B cell (primary cell): ENCODE data around the gene CMTM1. TPM values are rescaled to one million over a fixed set of nuclear protein-coding genes. Genes with fewer than 3 reads are reported as not detected.
"Not testable (repeated sequence)": the region's sequence is repeated elsewhere in the genome, so short reads cannot be mapped to it uniquely, and the experiment has no call there.

Source experiments
- ATAC-seq: fragments of 200-7000 bp; cut with Tn5 transposase; one replicate; pipeline ENCODE4 v1.10.0; 2021; ENCODE audit warnings: low read depth, mild to moderate bottlenecking, moderate number of reproducible peaks, moderate library complexity
- CTCF ChIA-PET: fragments of 350-600 bp; sonication (Branson Sonifier 250); formaldehyde crosslinking; loops from one replicate; lab custom pipeline; 2021; ENCODE audit warnings: antibody characterized with exemption, inconsistent platforms; lab: Charles Lee
- POLR2A ChIA-PET: fragments of 350-600 bp; sonication (Branson Sonifier 250); formaldehyde crosslinking; loops from one replicate; lab custom pipeline; 2021; ENCODE audit warnings: antibody characterized with exemption; lab: Charles Lee
- DNase-seq: peaks from one replicate; pipeline ENCODE4 v3.0.0; 2013
- H2AFZ ChIP-seq: 2 replicates; pipeline ENCODE4 v1.6.1; 2012; ENCODE audit warnings: mild to moderate bottlenecking, low read depth, low read length; ENCODE audit not compliant: insufficient read depth, poor library complexity, severe bottlenecking
- H3K27ac ChIP-seq, 2 donors: 1 replicate in 1 of 2; 2 replicates in 1 of 2; pipeline ENCODE4 v1.5.1; 2012 to 2013; ENCODE audit warnings: low read length in 2 of 2, mild to moderate bottlenecking in 2 of 2, moderate library complexity in 1 of 2
- H3K27me3 ChIP-seq, 4 experiments: fragments of 200-600 bp in 1 of 4; sonication (generic) in 1 of 4; replicated peaks in 1 of 4; 1 replicate in 2 of 4; 2 replicates in 2 of 4; pipeline versions ENCODE4 v1.6.1 to v1.7.0; 2013 to 2016; ENCODE audit warnings: low read length in 3 of 4, mild to moderate bottlenecking in 2 of 4, mixed read lengths in 1 of 4, moderate library complexity in 1 of 4; ENCODE audit not compliant: insufficient read depth in 4 of 4, control insufficient read depth in 3 of 4; ENCODE audit errors: control extremely low read depth in 1 of 4
- H3K36me3 ChIP-seq, 2 experiments: replicated peaks in 1 of 2; 1 replicate in 1 of 2; 2 replicates in 1 of 2; pipeline versions ENCODE4 v1.6.1 to v1.7.1; 2013; ENCODE audit warnings: low read length in 1 of 2; ENCODE audit not compliant: insufficient read depth in 2 of 2, control insufficient read depth in 1 of 2; ENCODE audit errors: control extremely low read depth in 1 of 2, extremely low read depth in 1 of 2
- H3K4me1 ChIP-seq, 2 donors: fragments of 200-600 bp in 1 of 2; sonication (generic) in 1 of 2; 1 replicate in 1 of 2; 2 replicates in 1 of 2; pipeline versions ENCODE4 v1.5.1 to v1.6.1; 2013 to 2017; ENCODE audit warnings: low read length in 2 of 2; ENCODE audit not compliant: control insufficient read depth in 2 of 2, insufficient read depth in 2 of 2
- H3K4me2 ChIP-seq: replicated peaks from 2 replicates; pipeline ENCODE3; 2012; ENCODE audit warnings: mild to moderate bottlenecking, low read depth, low read length; ENCODE audit not compliant: poor library complexity, severe bottlenecking
- H3K4me3 ChIP-seq, 5 experiments: fragments of 200-600 bp in 1 of 5; sonication (generic) in 1 of 5; 1 replicate in 3 of 5; 2 replicates in 2 of 5; pipeline versions ENCODE4 v1.5.1 to v1.7.0; 2011 to 2016; ENCODE audit warnings: low read length in 4 of 5, mild to moderate bottlenecking in 4 of 5, low read depth in 2 of 5, control low read depth in 1 of 5, moderate library complexity in 1 of 5; ENCODE audit not compliant: insufficient read depth in 1 of 5; ENCODE audit errors: control extremely low read depth in 1 of 5, extremely low read depth in 1 of 5
- H3K79me2 ChIP-seq: fragments of 200-600 bp; sonication (generic); one replicate; pipeline ENCODE4 v1.6.0; 2016; ENCODE audit warnings: low read length; ENCODE audit not compliant: control insufficient read depth, insufficient read depth
- H3K9ac ChIP-seq: fragments of 200-600 bp; sonication (generic); 2 replicates; pipeline ENCODE4 v1.6.1; 2017; ENCODE audit warnings: mild to moderate bottlenecking, low read length, moderate library complexity
- H3K9me3 ChIP-seq, 3 donors: one replicate each; pipeline versions ENCODE4 v1.6.1 to v1.7.1; 2013; ENCODE audit warnings: low read length in 2 of 3; ENCODE audit not compliant: control insufficient read depth in 2 of 3, insufficient read depth in 1 of 3; ENCODE audit errors: control extremely low read depth in 1 of 3
- H4K20me1 ChIP-seq: 2 replicates; pipeline ENCODE4 v1.6.0; 2012; ENCODE audit warnings: mild to moderate bottlenecking, low read length; ENCODE audit not compliant: insufficient read depth, control insufficient read depth, poor library complexity, severe bottlenecking
- H3K27ac Mint-ChIP-seq: one replicate; pipeline ENCODE4 v1.8.0; 2021; ENCODE audit warnings: mixed read lengths
- H3K27me3 Mint-ChIP-seq: one replicate; pipeline ENCODE4 v1.8.0; 2021; ENCODE audit warnings: mixed read lengths
- H3K4me1 Mint-ChIP-seq: one replicate; pipeline ENCODE4 v1.8.0; 2021; ENCODE audit warnings: mixed read lengths
- H3K4me3 Mint-ChIP-seq: one replicate; pipeline ENCODE4 v1.8.0; 2021; ENCODE audit warnings: mixed read lengths
- H3K9me3 Mint-ChIP-seq: one replicate; pipeline ENCODE4 v1.8.0; 2022; ENCODE audit warnings: mixed read lengths; ENCODE audit not compliant: insufficient read depth
- EZH2 ChIP-seq: IDR thresholded peaks from 2 replicates; pipeline ENCODE4 v1.6.1; 2012; ENCODE audit warnings: borderline replicate concordance, low read depth, mild to moderate bottlenecking, moderate library complexity, low read length; ENCODE audit not compliant: insufficient read depth, poor library complexity, severe bottlenecking
- WGBS: methylation state at CpG from one replicate; pipeline ENCODE4 v1.1.5; 2013; ENCODE audit warnings: missing lambda C conversion rate; ENCODE audit not compliant: insufficient coverage; 5-methylcytosine and 5-hydroxymethylcytosine counted together
- intact Hi-C: fragments of 100-400 bp; cut with micrococcal nuclease; formaldehyde crosslinking; loops from one replicate; pipeline ENCODE4 v1.10.0; 2022
- polyA plus RNA-seq: library from polyadenylated mRNA; depleted of rRNA; stranded (reverse); fragments of >200 nt; gene quantifications from 2 replicates; pipeline ENCODE4 v1.2.3, GENCODE V29; 2012
- small RNA-seq: library from RNA; depleted of rRNA; stranded (forward); fragments of <200 nt; gene quantifications from one replicate; pipeline ENCODE3, GENCODE V24; 2012; ENCODE audit warnings: low replicate concordance, low read depth; ENCODE audit not compliant: insufficient read length
- total RNA-seq, 2 donors: library from RNA; stranded (reverse); fragments of 120-200 nt in 1 of 2; gene quantifications; 1 replicate in 1 of 2; 2 replicates in 1 of 2; pipeline versions ENCODE4 v1.2.3 to v1.2.4, GENCODE V29; 2013 to 2022
- TF ChIP-seq, protein P1 (sequence below): fragments of 200-600 bp; IDR thresholded peaks from one replicate; pipeline ENCODE4 v1.8.0; 2022; ENCODE audit warnings: antibody characterized with exemption, mild to moderate bottlenecking

CMTM1 gene
- total and polyA plus RNA-seq, 2 donors (not counting 1 experiment from before 2014, with no cell fraction given): 1.6 to 5.9 TPM

DNA sequence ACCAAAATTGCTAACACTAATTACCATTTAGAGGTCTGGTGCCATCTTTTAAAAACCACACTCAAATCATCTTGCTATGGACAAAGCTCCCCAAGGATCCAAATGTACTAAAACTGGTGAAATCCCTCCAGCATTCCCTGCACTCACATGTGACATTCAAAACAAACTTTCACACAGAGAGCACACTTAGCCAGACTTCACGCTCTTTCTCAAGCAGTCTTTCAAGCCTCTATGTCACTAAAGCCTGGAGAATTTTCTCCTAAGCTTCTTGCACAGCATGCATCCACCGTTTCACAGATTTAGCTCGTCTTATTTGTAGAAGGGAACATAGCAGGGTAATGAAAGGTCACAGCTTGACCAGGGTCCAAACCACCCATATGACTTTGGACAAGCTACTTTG lies 57.5 kb downstream of the CMTM1 start:
- ATAC-seq (no peak), DNase-seq (no peak)
- no peak overlapping the region for H2AFZ ChIP-seq
- H3K4me1 ChIP-seq: no peaks in the 10 kb centered on the region
- no peak for TF ChIP-seq EZH2
- TF ChIP-seq, protein P1, sequence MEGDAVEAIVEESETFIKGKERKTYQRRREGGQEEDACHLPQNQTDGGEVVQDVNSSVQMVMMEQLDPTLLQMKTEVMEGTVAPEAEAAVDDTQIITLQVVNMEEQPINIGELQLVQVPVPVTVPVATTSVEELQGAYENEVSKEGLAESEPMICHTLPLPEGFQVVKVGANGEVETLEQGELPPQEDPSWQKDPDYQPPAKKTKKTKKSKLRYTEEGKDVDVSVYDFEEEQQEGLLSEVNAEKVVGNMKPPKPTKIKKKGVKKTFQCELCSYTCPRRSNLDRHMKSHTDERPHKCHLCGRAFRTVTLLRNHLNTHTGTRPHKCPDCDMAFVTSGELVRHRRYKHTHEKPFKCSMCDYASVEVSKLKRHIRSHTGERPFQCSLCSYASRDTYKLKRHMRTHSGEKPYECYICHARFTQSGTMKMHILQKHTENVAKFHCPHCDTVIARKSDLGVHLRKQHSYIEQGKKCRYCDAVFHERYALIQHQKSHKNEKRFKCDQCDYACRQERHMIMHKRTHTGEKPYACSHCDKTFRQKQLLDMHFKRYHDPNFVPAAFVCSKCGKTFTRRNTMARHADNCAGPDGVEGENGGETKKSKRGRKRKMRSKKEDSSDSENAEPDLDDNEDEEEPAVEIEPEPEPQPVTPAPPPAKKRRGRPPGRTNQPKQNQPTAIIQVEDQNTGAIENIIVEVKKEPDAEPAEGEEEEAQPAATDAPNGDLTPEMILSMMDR: no peak
- H3K4me3 Mint-ChIP-seq: no peak overlapping the region
- intact Hi-C loops: no loop called here
- H3K9me3 ChIP-seq: no peaks in the 10 kb centered on the region
- no peak overlapping the region for H3K27ac Mint-ChIP-seq
- POLR2A ChIA-PET: no interaction called here
- no peak overlapping the region for H3K4me2 ChIP-seq
- no peaks in the 10 kb centered on the region for H4K20me1 ChIP-seq
- H3K27me3 ChIP-seq: peaks cover 0 to 9% (median 5%) of the 10 kb centered on the region in 4 experiments
- no peaks in the 10 kb centered on the region for H3K36me3 ChIP-seq
- WGBS: 100% methylated on average over 1 of the region's 3 CpGs
- no peak overlapping the region for H3K4me3 ChIP-seq
- no peaks in the 10 kb centered on the region for H3K9me3 Mint-ChIP-seq
- no peaks in the 10 kb centered on the region for H3K4me1 Mint-ChIP-seq
- CTCF ChIA-PET: interaction anchor here (1.0 to 1.5 kb wide), 2 partner anchors 16 to 27 kb away, joined by 3 to 6 read pairs; no protein-coding TSS in a partner anchor
- peaks cover 35% of the 10 kb centered on the region for H3K27me3 Mint-ChIP-seq
- no peak overlapping the region for H3K9ac ChIP-seq
- H3K79me2 ChIP-seq: no peaks in the 10 kb centered on the region
- no peak overlapping the region for H3K27ac ChIP-seq

DNA sequence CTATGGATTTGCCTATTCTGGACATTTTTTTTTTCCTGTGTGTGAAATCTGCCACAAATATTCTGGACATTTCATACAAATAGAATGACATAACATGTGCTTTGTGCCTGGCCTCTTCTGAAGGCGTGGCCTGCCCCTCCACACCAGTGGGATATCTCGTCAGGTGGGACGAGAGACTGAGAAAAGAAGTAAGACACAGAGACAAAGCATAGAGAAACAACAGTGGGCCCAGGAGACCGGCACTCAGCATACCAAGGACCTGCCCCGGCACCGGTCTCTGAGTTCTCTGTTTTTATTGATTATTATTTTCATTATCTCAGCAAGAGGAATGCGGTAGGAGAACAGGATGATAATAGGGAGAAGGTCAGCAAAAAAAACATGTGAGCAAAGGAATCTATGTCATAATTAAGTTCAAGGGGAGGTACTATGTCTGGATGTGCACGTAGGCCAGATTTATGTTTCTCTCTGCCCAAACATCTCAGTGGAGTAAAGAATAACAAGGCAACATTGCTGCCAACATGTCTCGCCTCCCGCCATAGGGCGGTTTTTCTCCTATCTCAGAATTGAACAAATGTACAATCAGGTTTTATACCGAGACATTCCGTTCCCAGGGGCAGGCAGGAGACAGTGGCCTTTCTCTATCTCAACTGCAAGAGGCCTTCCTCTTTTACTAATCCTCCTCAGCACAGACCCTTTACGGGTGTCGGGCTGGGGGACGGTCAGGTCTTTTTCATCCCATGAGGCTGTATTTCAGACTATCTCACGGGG lies 61.6 kb downstream of the CMTM1 start:
- H3K27me3 Mint-ChIP-seq: peaks cover 11% of the 10 kb centered on the region
- H3K27me3 ChIP-seq, H3K79me2 ChIP-seq, intact Hi-C loops, POLR2A ChIA-PET, H3K9me3 ChIP-seq, H2AFZ ChIP-seq, H3K4me1 ChIP-seq, H3K27ac Mint-ChIP-seq, ATAC-seq, H4K20me1 ChIP-seq, H3K4me3 Mint-ChIP-seq, H3K9ac ChIP-seq, H3K4me2 ChIP-seq, H3K4me1 Mint-ChIP-seq, CTCF ChIA-PET, H3K4me3 ChIP-seq, H3K36me3 ChIP-seq, H3K9me3 Mint-ChIP-seq, DNase-seq, H3K27ac ChIP-seq: not testable (repeated sequence)
- WGBS: 88% methylated on average over 6 of the region's 17 CpGs

Small RNAs within 50 kb of the gene (small RNA-seq; reads per million reads assigned to genes)
- not detected for gene CKLF-CMTM1

Other genes starting within 250 kb of the CMTM1 start
- not detected in 2 replicates for gene CDH5, start 199.7 kb upstream of the CMTM1 start, total RNA-seq
- gene CDH5, start 199.7 kb upstream of the CMTM1 start, polyA plus RNA-seq: not detected in 2 replicates
- not detected in 2 replicates for gene BEAN1, start 139.1 kb upstream of the CMTM1 start, total RNA-seq
- not detected in 2 replicates for gene BEAN1, start 139.1 kb upstream of the CMTM1 start, polyA plus RNA-seq
- gene TK2, start 16.3 kb upstream of the CMTM1 start, total RNA-seq: 9.7 and 10.3 TPM in 2 replicates
- 2.9 and 4.9 TPM in 2 replicates for gene TK2, start 16.3 kb upstream of the CMTM1 start, polyA plus RNA-seq
- 28.9 and 30.4 TPM in 2 replicates for gene CKLF, start 13.9 kb upstream of the CMTM1 start, total RNA-seq
- gene CKLF, start 13.9 kb upstream of the CMTM1 start, polyA plus RNA-seq: 43.9 and 53.6 TPM in 2 replicates
- gene CMTM2, start 13.0 kb downstream of the CMTM1 start, total RNA-seq: not detected in 2 replicates
- gene CMTM2, start 13.0 kb downstream of the CMTM1 start, polyA plus RNA-seq: not detected in 2 replicates
- gene CMTM3, start 38.3 kb downstream of the CMTM1 start, total RNA-seq: 6.2 and 7.5 TPM in 2 replicates
- 8.7 and 10.9 TPM in 2 replicates for gene CMTM3, start 38.3 kb downstream of the CMTM1 start, polyA plus RNA-seq
- 0.59 and 0.68 TPM in 2 replicates for gene CMTM4, start 130.3 kb downstream of the CMTM1 start, total RNA-seq
- 0.06 and 0.37 TPM in 2 replicates for gene CMTM4, start 130.3 kb downstream of the CMTM1 start, polyA plus RNA-seq
- 109 and 111 TPM in 2 replicates for gene DYNC1LI2, start 185.2 kb downstream of the CMTM1 start, total RNA-seq
- 33.9 and 78.3 TPM in 2 replicates for gene DYNC1LI2, start 185.2 kb downstream of the CMTM1 start, polyA plus RNA-seq
- gene TERB1, start 235.1 kb downstream of the CMTM1 start, total RNA-seq: 0.71 TPM in 1 of 2 replicates, not detected in the other
- gene TERB1, start 235.1 kb downstream of the CMTM1 start, polyA plus RNA-seq: not detected in 2 replicates